ENCODE results near the gene APOBEC3C. TPM values are rescaled to one million over a fixed set of nuclear protein-coding genes. Genes with fewer than 3 reads are reported as not detected.
"Not testable (repeated sequence)": the region's sequence is repeated elsewhere in the genome, so short reads cannot be mapped to it uniquely, and the experiment has no call there.

Gene APOBEC3C
- total RNA-seq, 1 experiment from 2014 or later, result 32.1 TPM

DNA sequence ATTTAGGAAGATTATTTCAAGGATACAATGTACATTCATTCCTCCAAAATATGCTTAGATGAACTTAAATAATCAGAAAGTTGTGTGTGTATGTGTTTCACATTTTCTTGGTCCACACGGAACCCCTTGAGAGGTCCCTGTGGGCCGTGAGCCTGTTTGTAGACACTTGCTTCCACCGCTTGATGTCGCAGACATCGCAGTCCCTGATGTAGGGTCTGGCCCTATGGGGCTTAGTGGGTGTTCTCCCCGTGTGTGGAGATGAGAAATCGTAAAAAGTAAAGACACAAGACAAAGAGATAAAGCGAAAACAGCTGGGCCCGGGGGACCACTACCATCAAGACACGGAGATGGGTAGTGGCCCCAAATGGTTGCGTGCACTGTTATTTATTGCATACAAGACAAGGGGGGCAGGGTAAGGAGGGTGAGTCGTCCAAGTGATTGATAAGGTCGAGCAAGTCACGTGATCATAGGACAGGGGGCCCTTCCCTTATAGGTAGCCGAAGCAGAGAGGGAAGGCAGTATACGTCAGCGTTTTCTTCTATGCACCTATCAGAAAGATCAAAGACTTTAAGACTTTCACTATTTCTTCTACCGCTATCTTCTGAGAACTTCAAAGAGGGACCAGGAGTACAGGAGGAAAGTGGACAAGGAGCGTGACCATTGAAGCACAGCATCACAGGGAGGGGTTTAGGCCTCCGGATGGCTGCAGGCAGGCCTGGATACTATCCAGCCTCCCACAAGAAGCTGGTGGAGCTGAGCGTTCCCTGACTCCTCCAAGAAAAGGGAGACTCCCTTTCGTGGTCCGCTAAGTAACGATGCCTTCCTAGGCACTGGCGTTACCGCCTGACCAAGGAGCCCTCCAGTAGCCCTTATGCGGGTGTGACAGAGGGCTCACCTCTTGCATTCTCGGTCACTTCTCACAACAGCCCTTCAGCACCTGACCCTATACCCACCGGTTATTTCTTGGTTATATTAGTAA is 1.2 kb upstream of the APOBEC3C start:
- no peak overlapping the region for H3K56ac ChIP-seq (ENCODE audit: insufficient read length, low read depth, low read length)
- TF ChIP-seq, protein P1, sequence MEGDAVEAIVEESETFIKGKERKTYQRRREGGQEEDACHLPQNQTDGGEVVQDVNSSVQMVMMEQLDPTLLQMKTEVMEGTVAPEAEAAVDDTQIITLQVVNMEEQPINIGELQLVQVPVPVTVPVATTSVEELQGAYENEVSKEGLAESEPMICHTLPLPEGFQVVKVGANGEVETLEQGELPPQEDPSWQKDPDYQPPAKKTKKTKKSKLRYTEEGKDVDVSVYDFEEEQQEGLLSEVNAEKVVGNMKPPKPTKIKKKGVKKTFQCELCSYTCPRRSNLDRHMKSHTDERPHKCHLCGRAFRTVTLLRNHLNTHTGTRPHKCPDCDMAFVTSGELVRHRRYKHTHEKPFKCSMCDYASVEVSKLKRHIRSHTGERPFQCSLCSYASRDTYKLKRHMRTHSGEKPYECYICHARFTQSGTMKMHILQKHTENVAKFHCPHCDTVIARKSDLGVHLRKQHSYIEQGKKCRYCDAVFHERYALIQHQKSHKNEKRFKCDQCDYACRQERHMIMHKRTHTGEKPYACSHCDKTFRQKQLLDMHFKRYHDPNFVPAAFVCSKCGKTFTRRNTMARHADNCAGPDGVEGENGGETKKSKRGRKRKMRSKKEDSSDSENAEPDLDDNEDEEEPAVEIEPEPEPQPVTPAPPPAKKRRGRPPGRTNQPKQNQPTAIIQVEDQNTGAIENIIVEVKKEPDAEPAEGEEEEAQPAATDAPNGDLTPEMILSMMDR (conservative IDR thresholded peaks at IDR 0.05), result no peak
- H3K79me2 ChIP-seq (ENCODE audit: insufficient read depth, low read length), result no peaks in the 10 kb centered on the region
- H3K4me3 Mint-ChIP-seq, result peak overlapping the region in 1 of 2 experiments; percentile 44; a peak in 1 of 5 replicates
- no peak overlapping the region for H3K4ac ChIP-seq (ENCODE audit: low read depth, low read length)
- H3K27ac ChIP-seq (ENCODE audit: insufficient read length, low read depth, low read length), result no peak overlapping the region
- no peak overlapping the region for H4K5ac ChIP-seq (ENCODE audit: insufficient read length, low read depth, low read length)
- no peak overlapping the region for H3K9ac ChIP-seq (ENCODE audit: extremely low read depth, insufficient read length, low read length)
- no peaks in the 10 kb centered on the region for H3K27me3 ChIP-seq (ENCODE audit: insufficient read depth, low read length)
- H3K4me1 ChIP-seq (ENCODE audit: insufficient read depth, low read length), result no peaks in the 10 kb centered on the region; the same call in 1 of the 2 replicates
- H3K27ac Mint-ChIP-seq, result no peak overlapping the region
- no peak for DNase-seq
- no peak overlapping the region for H3T11ph ChIP-seq (ENCODE audit: low read length)
- peaks cover 42 to 48% of the 10 kb centered on the region in 2 experiments for H3K4me1 Mint-ChIP-seq
- H2BK5ac ChIP-seq (ENCODE audit: insufficient read length, low read length), result no peak overlapping the region
- no peak overlapping the region for H3K14ac ChIP-seq (ENCODE audit: insufficient read depth, low read length)
- no peak overlapping the region for H3K23ac ChIP-seq (ENCODE audit: insufficient read length, low read depth, low read length)
- no peaks in the 10 kb centered on the region; the same call in 1 of the 2 replicates for H3K27me3 Mint-ChIP-seq (ENCODE audit: low read depth)
- no peak overlapping the region for H4K91ac ChIP-seq (ENCODE audit: insufficient read length, low read depth, low read length)
- H2BK12ac ChIP-seq (ENCODE audit: insufficient read length, low read depth, low read length), result no peak overlapping the region
- no peak overlapping the region for H2BK20ac ChIP-seq (ENCODE audit: low read depth, low read length, poor library complexity, severe bottlenecking)
- H2BK120ac ChIP-seq (ENCODE audit: low read depth, low read length, poor library complexity, severe bottlenecking), result no peak overlapping the region
- peaks cover 0 to 4% (median 0%) of the 10 kb centered on the region in 3 experiments; a peak in 1 of 7 replicates for H3K36me3 Mint-ChIP-seq (ENCODE audit: insufficient read depth in 1 of 3, low read depth in 3 of 3)
- H3K4me2 ChIP-seq (ENCODE audit: insufficient read depth, insufficient read length, low read length), result no peak overlapping the region
- no peak overlapping the region for H2AK5ac ChIP-seq (ENCODE audit: insufficient read length, low read length)
- H3K79me1 ChIP-seq (ENCODE audit: insufficient read depth, low read depth, low read length, poor library complexity, severe bottlenecking), result no peaks in the 10 kb centered on the region
- H4K20me1 ChIP-seq (ENCODE audit: control insufficient read depth, insufficient read depth, insufficient read length), result no peaks in the 10 kb centered on the region
- peaks cover 8% of the 10 kb centered on the region for H3K23me2 ChIP-seq (ENCODE audit: insufficient read length, low read depth, low read length, poor library complexity, severe bottlenecking)
- H3K9me3 ChIP-seq (ENCODE audit: control insufficient read depth, low read depth, low read length), result no peaks in the 10 kb centered on the region
- H2BK15ac ChIP-seq (ENCODE audit: low read depth, low read length), result no peak overlapping the region; the same call in 1 of the 2 replicates
- H3K18ac ChIP-seq (ENCODE audit: insufficient read length, low read depth, low read length), result no peak overlapping the region
- H2AFZ ChIP-seq (ENCODE audit: low read length), result no peak overlapping the region
- H4K8ac ChIP-seq (replicated peaks; ENCODE audit: insufficient read length, low read depth, low read length), result no peak overlapping the region
- WGBS (ENCODE audit: extremely low coverage, insufficient read length, low lambda C conversion rate), result no CpG with 5 or more reads among the region's 29 CpGs
- peaks cover 1 to 7% of the 10 kb centered on the region in 2 experiments; a peak in 3 of 5 replicates for H3K9me3 Mint-ChIP-seq

DNA sequence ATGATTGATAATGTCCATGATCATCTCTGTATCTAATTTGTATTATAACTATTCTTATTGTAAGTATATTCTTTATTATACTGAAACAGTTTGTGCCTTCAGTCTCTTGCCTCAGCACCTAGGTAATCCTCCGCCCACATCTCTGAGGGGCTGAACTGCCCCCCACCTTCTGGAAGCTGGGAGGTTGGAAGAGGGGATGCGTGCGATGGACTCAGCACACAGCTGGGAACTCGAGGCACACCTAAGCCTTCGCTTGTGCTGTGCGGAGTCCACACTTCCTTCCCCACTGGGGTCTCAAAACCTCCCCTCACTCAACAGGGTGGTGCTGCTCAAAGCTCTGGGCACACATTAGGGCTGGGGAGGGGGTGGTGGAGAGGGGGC is 506 bp upstream of the APOBEC3C start:
- H3K27me3 Mint-ChIP-seq (ENCODE audit: low read depth); H3K27ac Mint-ChIP-seq; H3K79me2 ChIP-seq (ENCODE audit: insufficient read depth, low read length); H3K4me1 ChIP-seq (ENCODE audit: insufficient read depth, low read length); H3K36me3 Mint-ChIP-seq (ENCODE audit: insufficient read depth in 1 of 3, low read depth in 3 of 3); H3K4me2 ChIP-seq (ENCODE audit: insufficient read depth, insufficient read length, low read length); H4K8ac ChIP-seq (replicated peaks; ENCODE audit: insufficient read length, low read depth, low read length); H2BK15ac ChIP-seq (ENCODE audit: low read depth, low read length); H2AK5ac ChIP-seq (ENCODE audit: insufficient read length, low read length); H2BK120ac ChIP-seq (ENCODE audit: low read depth, low read length, poor library complexity, severe bottlenecking); H4K91ac ChIP-seq (ENCODE audit: insufficient read length, low read depth, low read length); H2BK12ac ChIP-seq (ENCODE audit: insufficient read length, low read depth, low read length); H3K27me3 ChIP-seq (ENCODE audit: insufficient read depth, low read length); H3K23ac ChIP-seq (ENCODE audit: insufficient read length, low read depth, low read length); H2AFZ ChIP-seq (ENCODE audit: low read length); DNase-seq; H4K20me1 ChIP-seq (ENCODE audit: control insufficient read depth, insufficient read depth, insufficient read length); H4K5ac ChIP-seq (ENCODE audit: insufficient read length, low read depth, low read length); H3K9me3 Mint-ChIP-seq; H3K56ac ChIP-seq (ENCODE audit: insufficient read length, low read depth, low read length); H3K14ac ChIP-seq (ENCODE audit: insufficient read depth, low read length); H3K4me3 Mint-ChIP-seq; H3K4ac ChIP-seq (ENCODE audit: low read depth, low read length); H3K9me3 ChIP-seq (ENCODE audit: control insufficient read depth, low read depth, low read length); H2BK20ac ChIP-seq (ENCODE audit: low read depth, low read length, poor library complexity, severe bottlenecking); H2BK5ac ChIP-seq (ENCODE audit: insufficient read length, low read length); H3T11ph ChIP-seq (ENCODE audit: low read length); H3K79me1 ChIP-seq (ENCODE audit: insufficient read depth, low read depth, low read length, poor library complexity, severe bottlenecking); H3K9ac ChIP-seq (ENCODE audit: extremely low read depth, insufficient read length, low read length); H3K27ac ChIP-seq (ENCODE audit: insufficient read length, low read depth, low read length): not testable (repeated sequence)
- H3K4me1 Mint-ChIP-seq, result peaks cover 48 to 56% of the 10 kb centered on the region in 2 experiments
- peak overlapping the region; percentile 40 for H3K18ac ChIP-seq (ENCODE audit: insufficient read length, low read depth, low read length)
- no CpG with 5 or more reads among the region's 6 CpGs for WGBS (ENCODE audit: extremely low coverage, insufficient read length, low lambda C conversion rate)
- peaks cover 13% of the 10 kb centered on the region for H3K23me2 ChIP-seq (ENCODE audit: insufficient read length, low read depth, low read length, poor library complexity, severe bottlenecking)
